Measurements from ENCODE around the gene SLC26A2. TPM values are rescaled to one million over a fixed set of nuclear protein-coding genes. Genes with fewer than 3 reads are reported as not detected.

Gene SLC26A2
- total RNA-seq, 2 donors from 2014 or later, result 16.9 to 32.0 TPM

- Histone ChIP-seq H3K27me3 (replicated peaks; ENCODE audit: insufficient read depth) (no peaks in the 10 kb centered on the region), H3K27ac (no peak overlapping the region), H3K9me3 (no peaks in the 10 kb centered on the region), H3K4me1 (ENCODE audit: control insufficient read depth in 1 of 2, low read depth in 2 of 2) (peaks cover 8 to 45% of the 10 kb centered on the region in 2 donors), H3K36me3 (no peaks in the 10 kb centered on the region), H3K4me3 (peak overlapping the region; percentile 51)
- no peak for DNase-seq (ENCODE audit: low spot score)
- no peak for ATAC-seq (ENCODE audit: insufficient number of reproducible peaks, low FRiP score, low read depth)
- peak; percentile 27 for TF ChIP-seq CTCF (IDR thresholded peaks at IDR 0.05)
Observed at GRCh38 chr5:149932445-149933350, 27.9 kb upstream of the SLC26A2 start.

GRCh38 chr5:149935431-149935901 is 25.1 kb upstream of the SLC26A2 start:
- DNase-seq (ENCODE audit: low spot score) (no peak), ATAC-seq (ENCODE audit: insufficient number of reproducible peaks, low FRiP score, low read depth) (no peak)
- Histone ChIP-seq H3K4me3 (no peak overlapping the region), H3K4me1 (ENCODE audit: control insufficient read depth in 1 of 2, low read depth in 2 of 2) (peaks cover 27 to 59% of the 10 kb centered on the region in 2 donors), H3K36me3 (no peaks in the 10 kb centered on the region), H3K27me3 (replicated peaks; ENCODE audit: insufficient read depth) (no peaks in the 10 kb centered on the region), H3K9me3 (no peaks in the 10 kb centered on the region), H3K27ac (peak overlapping the region; percentile 51 to 69)
- TF ChIP-seq CTCF (IDR thresholded peaks at IDR 0.05), result no peak

- ATAC-seq (ENCODE audit: insufficient number of reproducible peaks, low FRiP score, low read depth) (no peak), DNase-seq (ENCODE audit: low spot score) (no peak)
- no peak for TF ChIP-seq CTCF (IDR thresholded peaks at IDR 0.05)
- Histone ChIP-seq H3K27ac (peak overlapping the region; percentile 51 to 69), H3K27me3 (replicated peaks; ENCODE audit: insufficient read depth) (no peaks in the 10 kb centered on the region), H3K4me1 (ENCODE audit: control insufficient read depth in 1 of 2, low read depth in 2 of 2) (peaks cover 27 to 55% of the 10 kb centered on the region in 2 donors), H3K4me3 (no peak overlapping the region), H3K9me3 (no peaks in the 10 kb centered on the region), H3K36me3 (no peaks in the 10 kb centered on the region)
Observed at GRCh38 chr5:149936044-149936699, 24.4 kb upstream of the SLC26A2 start.

GRCh38 chr5:149936700-149937091 is 23.9 kb upstream of the SLC26A2 start:
- no peaks in the 10 kb centered on the region for H3K9me3 ChIP-seq
- TF ChIP-seq CTCF (IDR thresholded peaks at IDR 0.05), result no peak
- no peak overlapping the region for H3K4me3 ChIP-seq
- no peaks in the 10 kb centered on the region for H3K27me3 ChIP-seq (replicated peaks; ENCODE audit: insufficient read depth)
- no peaks in the 10 kb centered on the region for H3K36me3 ChIP-seq
- peaks cover 27 to 55% of the 10 kb centered on the region in 2 donors for H3K4me1 ChIP-seq (ENCODE audit: control insufficient read depth in 1 of 2, low read depth in 2 of 2)
- no peak for ATAC-seq (ENCODE audit: insufficient number of reproducible peaks, low FRiP score, low read depth)
- DNase-seq (ENCODE audit: low spot score), result no peak
- H3K27ac ChIP-seq, result peak overlapping the region; percentile 5 to 51

- Histone ChIP-seq H3K27ac (peak overlapping the region; percentile 60 to 79), H3K4me1 (ENCODE audit: control insufficient read depth in 1 of 2, low read depth in 2 of 2) (peaks cover 27 to 55% of the 10 kb centered on the region in 2 donors), H3K36me3 (no peaks in the 10 kb centered on the region), H3K4me3 (no peak overlapping the region), H3K9me3 (no peaks in the 10 kb centered on the region), H3K27me3 (replicated peaks; ENCODE audit: insufficient read depth) (no peaks in the 10 kb centered on the region)
- ATAC-seq (ENCODE audit: insufficient number of reproducible peaks, low FRiP score, low read depth) (no peak), DNase-seq (ENCODE audit: low spot score) (no peak)
- no peak for TF ChIP-seq CTCF (IDR thresholded peaks at IDR 0.05)
Observed at GRCh38 chr5:149937610-149938009, 22.9 kb upstream of the SLC26A2 start.

Measured in thoracic aorta (tissue), 2 donors.